OCI-LY7 (cell line): Measurements from ENCODE around the gene MRFAP1L1. TPM values are rescaled to one million over a fixed set of nuclear protein-coding genes. Genes with fewer than 3 reads are reported as not detected.
A peak's percentile ranks its signal among the peaks of the same experiment; 100 is the strongest.

Experiments used
- BruUV-seq: library from RNA; stranded (reverse); fragments of 400-500 nt; replicated peaks from 2 replicates; lab custom pipeline; 2021; lab: Mats Ljungman, UMichigan
- CTCF ChIA-PET: fragments of 300-600 bp; sonication (Branson Sonifier 250); formaldehyde crosslinking; loops from one replicate; lab custom pipeline; 2022; ENCODE audit warnings: antibody characterized with exemption; ENCODE audit not compliant: unreplicated experiment; lab: Charles Lee
- POLR2A ChIA-PET: fragments of 300-600 bp; sonication (Branson Sonifier 250); formaldehyde crosslinking; loops from one replicate; lab custom pipeline; 2022; ENCODE audit warnings: antibody characterized with exemption; lab: Charles Lee
- DNase-seq: peaks from one replicate; pipeline ENCODE4 v3.0.0-alpha.2; 2015; ENCODE audit warnings: low spot score
- H2AFZ ChIP-seq: fragments of 200-600 bp; sonication (generic), shearing (Covaris generic); 2 replicates; pipeline ENCODE4 v1.6.1; 2014; ENCODE audit warnings: mild to moderate bottlenecking, antibody characterized with exemption, low read length, moderate library complexity
- H3K27ac ChIP-seq: fragments of 200-600 bp; sonication (generic); 2 replicates; pipeline ENCODE4 v1.5.1; 2014; ENCODE audit warnings: mixed run types, low read depth, mild to moderate bottlenecking, moderate library complexity, low read length, inconsistent platforms; ENCODE audit not compliant: poor library complexity, severe bottlenecking
- H3K36me3 ChIP-seq: fragments of 200-600 bp; sonication (generic); 2 replicates; pipeline ENCODE4 v1.6.1; 2014; ENCODE audit warnings: mild to moderate bottlenecking, antibody characterized with exemption, low read length, moderate library complexity, mixed read lengths; ENCODE audit not compliant: insufficient read depth
- H3K4me1 ChIP-seq: fragments of 200-600 bp; sonication (generic); 2 replicates; pipeline ENCODE4 v1.5.1; 2014; ENCODE audit warnings: mild to moderate bottlenecking, low read length; ENCODE audit not compliant: insufficient read depth, poor library complexity, severe bottlenecking
- H3K4me2 ChIP-seq: fragments of 200-600 bp; sonication (generic); 2 replicates; pipeline ENCODE4 v1.6.1; 2014; ENCODE audit warnings: mild to moderate bottlenecking, low read length
- H3K4me3 ChIP-seq: fragments of 200-600 bp; sonication (generic); 2 replicates; pipeline ENCODE4 v1.5.1; 2014; ENCODE audit warnings: mild to moderate bottlenecking, low read depth, low read length; ENCODE audit not compliant: poor library complexity, severe bottlenecking
- H3K79me2 ChIP-seq: fragments of 200-600 bp; sonication (generic); 2 replicates; pipeline ENCODE4 v1.6.1; 2016; ENCODE audit warnings: low read depth, mild to moderate bottlenecking, low read length, moderate library complexity, mixed read lengths; ENCODE audit not compliant: insufficient read depth
- H3K9me2 ChIP-seq: fragments of 200-600 bp; sonication (generic); 2 replicates; pipeline ENCODE4 v1.6.1; 2016; ENCODE audit warnings: mild to moderate bottlenecking, low read length, mixed read lengths; ENCODE audit not compliant: insufficient read depth
- H3K9me3 ChIP-seq: fragments of 200-600 bp; sonication (generic); 2 replicates; pipeline ENCODE4 v1.6.1; 2014; ENCODE audit warnings: mild to moderate bottlenecking, mixed run types, low read length, mixed read lengths
- H4K20me1 ChIP-seq: fragments of 200-600 bp; sonication (generic); 2 replicates; pipeline ENCODE4 v1.6.1; 2014; ENCODE audit warnings: mild to moderate bottlenecking, antibody characterized with exemption, low read length, moderate library complexity, mixed read lengths; ENCODE audit not compliant: insufficient read depth
- CTCF ChIP-seq: fragments of 200-600 bp; sonication (generic); conservative IDR thresholded peaks from 2 replicates; pipeline ENCODE4 v1.5.1; 2014; ENCODE audit warnings: mild to moderate bottlenecking, antibody characterized with exemption, low read length, moderate library complexity, mixed read lengths
- EZH2phosphoT487 ChIP-seq: fragments of 200-600 bp; sonication (generic); IDR thresholded peaks from 2 replicates; pipeline ENCODE4 v1.6.1; 2018; ENCODE audit warnings: low read depth, borderline replicate concordance, mild to moderate bottlenecking, mixed run types, antibody characterized with exemption, low read length, moderate library complexity, mixed read lengths
- intact Hi-C: fragments of 100-400 bp; cut with micrococcal nuclease; formaldehyde crosslinking; loops from one replicate; pipeline ENCODE4 v1.10.0; 2022; ENCODE audit not compliant: unreplicated experiment
- total RNA-seq, 2 experiments: library from RNA; depleted of rRNA in 1 of 2; stranded (reverse); fragments of >200 nt in 1 of 2; shearing (Covaris generic) in 1 of 2; gene quantifications; 2 replicates each; pipeline ENCODE4 v1.2.3, GENCODE V29; 2014 to 2022

The MRFAP1L1 gene
- total RNA-seq, 2 experiments from 2014 or later: 49.3 to 50.5 TPM

- Histone ChIP-seq H3K4me3 (no peak overlapping the region), H2AFZ (no peak overlapping the region), H3K9me2 (no peaks in the 10 kb centered on the region), H3K27ac (no peak overlapping the region), H3K79me2 (peaks cover 39% of the 10 kb centered on the region), H4K20me1 (no peaks in the 10 kb centered on the region), H3K9me3 (peaks cover 14% of the 10 kb centered on the region; the same call in 1 of the 2 replicates), H3K4me1 (peaks cover 18% of the 10 kb centered on the region), H3K36me3 (peaks cover 65% of the 10 kb centered on the region), H3K4me2 (no peak overlapping the region)
- ChIA-PET CTCF (no interaction called here), POLR2A (interaction anchor here (0.6 to 1.6 kb wide), 2 partner anchors 15 to 104 kb away, joined by 3 to 4 read pairs; no protein-coding TSS in a partner anchor)
- no peak for DNase-seq
- no peak for TF ChIP-seq EZH2phosphoT487
- no peak for TF ChIP-seq CTCF
- intact Hi-C loops: no loop called here
- no TSS peak for BruUV-seq
Measured at GRCh38 chr4:6702761-6703160, 6.9 kb downstream of the MRFAP1L1 start.

- no TSS peak for BruUV-seq
- no peak overlapping the region for H3K27ac ChIP-seq
- intact Hi-C loops: no loop called here
- no peak overlapping the region for H3K4me3 ChIP-seq
- POLR2A ChIA-PET: interaction anchor here (1.6 kb wide), 1 partner anchor 17 kb away, joined by 3 read pairs; no protein-coding TSS in a partner anchor
- no peaks in the 10 kb centered on the region for H4K20me1 ChIP-seq
- no peak for DNase-seq
- no peak overlapping the region for H3K4me2 ChIP-seq
- peak; percentile 72 for TF ChIP-seq CTCF
- TF ChIP-seq EZH2phosphoT487: no peak
- CTCF ChIA-PET: interaction anchor here (0.7 kb wide), 1 partner anchor 12 kb away, joined by 3 read pairs; no protein-coding TSS in a partner anchor
- H3K9me2 ChIP-seq: no peaks in the 10 kb centered on the region
- no peak overlapping the region for H2AFZ ChIP-seq
- H3K9me3 ChIP-seq: peaks cover 14% of the 10 kb centered on the region; the same call in 1 of the 2 replicates
- peaks cover 25% of the 10 kb centered on the region for H3K79me2 ChIP-seq
- H3K4me1 ChIP-seq: peaks cover 4% of the 10 kb centered on the region
- peaks cover 51% of the 10 kb centered on the region for H3K36me3 ChIP-seq
Measured at GRCh38 chr4:6701371-6701770, 8.3 kb downstream of the MRFAP1L1 start.

- Histone ChIP-seq H4K20me1 (no peaks in the 10 kb centered on the region), H3K9me3 (0 out of 2 replicates have a peak, but pooled peaks cover 7% of the 10 kb centered on the region), H3K4me2 (no peak overlapping the region), H3K36me3 (peaks cover 36% of the 10 kb centered on the region), H2AFZ (no peak overlapping the region), H3K9me2 (no peaks in the 10 kb centered on the region), H3K27ac (no peak overlapping the region), H3K4me3 (no peak overlapping the region), H3K4me1 (no peaks in the 10 kb centered on the region), H3K79me2 (peaks cover 10% of the 10 kb centered on the region; the same call in 1 of the 2 replicates)
- no TSS peak for BruUV-seq
- POLR2A ChIA-PET: interaction anchor here (1.4 kb wide), 1 partner anchor 25 kb away, joined by 4 read pairs; no protein-coding TSS in a partner anchor
- DNase-seq: no peak
- TF ChIP-seq EZH2phosphoT487 (no peak), CTCF (no peak)
- CTCF ChIA-PET: no interaction called here
- intact Hi-C loops: no loop called here
Measured at GRCh38 chr4:6699903-6700302, 9.8 kb downstream of the MRFAP1L1 start.
